VCaP (cell line): ENCODE data around the gene PAF1.

Experiments
- H3K27ac ChIP-seq: fragments of 450-650 bp; 2 replicates; pipeline ENCODE4 v1.5.1; 2017
- TF ChIP-seq, protein P1 (sequence below): fragments of 450-650 bp; conservative IDR thresholded peaks from 2 replicates; pipeline ENCODE4 v1.5.1; 2017; ENCODE audit warnings: mild to moderate bottlenecking, moderate library complexity

PAF1 gene

DNA sequence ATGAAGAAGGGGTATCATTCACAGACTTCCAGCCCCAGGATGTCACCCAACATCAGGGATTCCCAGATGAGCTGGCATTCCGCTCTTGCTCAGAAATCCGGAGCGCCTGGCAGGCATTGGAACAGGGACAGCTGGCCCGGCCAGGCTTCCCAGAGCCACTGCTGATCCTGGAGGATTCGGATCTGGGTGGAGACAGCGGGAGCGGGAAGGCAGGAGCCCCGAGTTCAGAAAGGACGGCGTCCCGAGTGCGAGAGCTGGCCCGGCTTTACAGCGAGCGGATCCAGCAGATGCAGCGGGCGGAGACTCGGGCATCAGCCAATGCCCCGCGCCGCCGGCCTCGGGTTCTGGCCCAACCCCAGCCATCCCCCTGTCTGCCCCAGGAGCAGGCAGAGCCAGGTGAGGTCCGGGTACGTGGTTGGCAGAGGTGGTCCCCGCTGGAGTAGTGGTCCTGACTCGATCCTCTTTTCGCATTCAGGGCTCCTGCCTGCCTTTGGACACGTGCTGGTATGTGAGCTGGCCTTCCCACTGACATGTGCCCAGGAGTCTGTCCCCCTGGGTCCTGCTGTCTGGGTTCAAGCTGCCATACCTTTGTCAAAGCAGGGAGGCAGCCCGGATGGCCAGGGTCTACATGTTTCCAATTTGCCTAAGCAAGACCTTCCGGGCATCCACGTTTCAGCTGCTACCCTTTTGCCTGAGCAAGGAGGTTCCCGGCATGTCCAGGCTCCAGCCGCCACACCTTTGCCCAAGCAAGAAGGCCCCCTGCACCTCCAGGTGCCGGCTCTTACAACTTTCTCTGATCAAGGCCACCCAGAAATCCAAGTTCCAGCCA, 32.6 kb upstream of the PAF1 start:
- TF ChIP-seq, protein P1, sequence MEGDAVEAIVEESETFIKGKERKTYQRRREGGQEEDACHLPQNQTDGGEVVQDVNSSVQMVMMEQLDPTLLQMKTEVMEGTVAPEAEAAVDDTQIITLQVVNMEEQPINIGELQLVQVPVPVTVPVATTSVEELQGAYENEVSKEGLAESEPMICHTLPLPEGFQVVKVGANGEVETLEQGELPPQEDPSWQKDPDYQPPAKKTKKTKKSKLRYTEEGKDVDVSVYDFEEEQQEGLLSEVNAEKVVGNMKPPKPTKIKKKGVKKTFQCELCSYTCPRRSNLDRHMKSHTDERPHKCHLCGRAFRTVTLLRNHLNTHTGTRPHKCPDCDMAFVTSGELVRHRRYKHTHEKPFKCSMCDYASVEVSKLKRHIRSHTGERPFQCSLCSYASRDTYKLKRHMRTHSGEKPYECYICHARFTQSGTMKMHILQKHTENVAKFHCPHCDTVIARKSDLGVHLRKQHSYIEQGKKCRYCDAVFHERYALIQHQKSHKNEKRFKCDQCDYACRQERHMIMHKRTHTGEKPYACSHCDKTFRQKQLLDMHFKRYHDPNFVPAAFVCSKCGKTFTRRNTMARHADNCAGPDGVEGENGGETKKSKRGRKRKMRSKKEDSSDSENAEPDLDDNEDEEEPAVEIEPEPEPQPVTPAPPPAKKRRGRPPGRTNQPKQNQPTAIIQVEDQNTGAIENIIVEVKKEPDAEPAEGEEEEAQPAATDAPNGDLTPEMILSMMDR, result no peak
- H3K27ac ChIP-seq, result no peak overlapping the region

DNA sequence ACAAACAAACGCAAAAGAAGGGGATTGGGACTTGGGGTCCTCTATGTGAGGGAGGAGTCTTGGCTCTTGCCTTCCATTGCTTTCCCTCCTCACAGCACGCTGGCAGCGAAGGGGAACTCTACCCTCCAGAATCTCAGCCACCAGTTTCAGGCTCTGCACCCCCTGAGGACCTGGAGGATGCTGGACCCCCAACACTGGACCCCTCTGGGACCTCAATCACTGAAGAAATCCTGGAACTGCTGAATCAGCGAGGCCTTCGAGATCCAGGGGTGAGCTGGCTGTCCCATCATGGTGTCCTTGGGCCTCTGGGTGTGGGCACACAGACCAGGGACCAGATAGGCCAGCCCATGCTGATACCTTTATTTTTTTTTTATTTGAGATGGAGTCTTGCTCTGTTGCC, 31.1 kb upstream of the PAF1 start:
- TF ChIP-seq, protein P1, result no peak
- no peak overlapping the region for H3K27ac ChIP-seq

GRCh38 chr19:39420769-39421168, 29.9 kb upstream of the PAF1 start:
- no peak overlapping the region for H3K27ac ChIP-seq

GRCh38 chr19:39419003-39419402, 28.1 kb upstream of the PAF1 start:
- TF ChIP-seq, protein P1, result no peak
- no peak overlapping the region for H3K27ac ChIP-seq

More at GRCh38 chr19:39420769-39421168, 29.9 kb upstream of the PAF1 start:
- TF ChIP-seq, protein P1, result no peak

GRCh38 chr19:39417463-39418181, 26.7 kb upstream of the PAF1 start:
- no peak overlapping the region for H3K27ac ChIP-seq
- TF ChIP-seq, protein P1, result no peak

DNA sequence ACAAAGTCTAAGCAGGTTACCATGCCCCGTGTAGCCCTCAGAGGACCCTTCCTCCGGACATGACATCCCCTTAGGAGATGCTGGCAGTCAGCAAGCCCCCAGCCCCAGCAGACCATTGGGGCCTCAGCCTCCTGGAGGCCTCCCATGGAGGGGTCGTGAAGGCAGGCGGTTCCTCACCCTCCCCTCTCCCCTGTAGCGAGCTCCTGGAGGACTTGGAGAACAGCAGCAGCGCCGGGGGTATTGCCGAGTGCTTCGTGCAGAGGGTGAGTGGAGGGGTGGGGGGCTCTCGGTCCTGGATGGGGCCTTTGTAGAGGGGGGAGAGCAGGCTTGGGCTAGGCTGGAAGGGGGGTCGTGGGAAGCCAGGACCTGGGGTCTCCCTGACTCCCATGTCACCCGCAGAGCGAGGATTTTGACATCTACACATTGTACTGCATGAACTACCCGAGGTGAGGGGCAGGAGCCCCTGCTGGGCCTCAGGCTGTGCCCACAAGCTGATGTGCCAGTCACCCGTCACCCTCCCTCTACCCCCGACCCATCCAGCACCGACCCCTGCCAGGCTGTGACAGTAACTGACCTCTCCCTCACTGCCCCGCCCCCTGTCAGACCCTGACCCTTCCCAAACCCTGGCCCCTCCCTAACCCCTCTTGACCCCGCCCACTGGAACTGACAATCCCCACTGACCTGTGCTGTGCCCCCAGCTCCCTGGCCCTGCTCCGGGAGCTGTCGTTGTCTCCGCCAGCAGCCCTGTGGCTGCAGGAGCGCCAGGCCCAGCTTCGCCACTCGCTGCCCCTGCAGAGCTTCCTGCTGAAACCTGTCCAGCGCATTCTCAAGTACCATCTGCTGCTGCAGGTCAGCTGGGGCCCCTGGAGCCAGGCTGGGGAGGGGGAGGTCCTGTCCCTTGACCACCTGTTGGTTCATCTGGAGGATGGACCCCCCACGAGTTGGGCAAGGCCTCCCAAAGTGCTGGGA, 25.5 kb upstream of the PAF1 start:
- H3K27ac ChIP-seq, result no peak overlapping the region
- TF ChIP-seq, protein P1, result no peak
